HG02571 (cell line): ENCODE measurements around the gene CNOT2.

Experiments
- ATAC-seq: cut with Tn5 transposase; IDR thresholded peaks from one replicate; pipeline ENCODE4 v1.9.1; 2021; ENCODE audit warnings: mild to moderate bottlenecking, moderate library complexity; ENCODE audit not compliant: unreplicated experiment

The CNOT2 gene

GRCh38 chr12:70403826-70404225 is 160.6 kb downstream of the CNOT2 start:
- ATAC-seq, result no peak
